KOPT-K1 (cell line): Measurements from ENCODE around the gene SPATA20.

Experiments
- H3K27ac ChIP-seq: fragments of 200-600 bp; sonication (generic); 2 replicates; pipeline ENCODE4 v1.5.1; 2016; ENCODE audit warnings: antibody characterized with exemption, mild to moderate bottlenecking, low read depth, low read length; ENCODE audit not compliant: poor library complexity, severe bottlenecking
- H3K36me3 ChIP-seq: fragments of 200-600 bp; sonication (generic); 2 replicates; pipeline ENCODE4 v1.5.1; 2017; ENCODE audit warnings: antibody characterized with exemption, mild to moderate bottlenecking, low read length, moderate library complexity; ENCODE audit not compliant: insufficient read depth
- H3K9me3 ChIP-seq: fragments of 200-600 bp; sonication (generic); 2 replicates; pipeline ENCODE4 v1.5.1; 2017; ENCODE audit warnings: antibody characterized with exemption, low read length, mild to moderate bottlenecking; ENCODE audit not compliant: insufficient read depth, poor library complexity, severe bottlenecking

Gene SPATA20

GRCh38 chr17:50514936-50515702, 31.9 kb upstream of the SPATA20 start:
- H3K27ac ChIP-seq, result no peak overlapping the region
- H3K9me3 ChIP-seq, result no peaks in the 10 kb centered on the region
- no peaks in the 10 kb centered on the region for H3K36me3 ChIP-seq

- H3K9me3 ChIP-seq, result no peaks in the 10 kb centered on the region
Measured at GRCh38 chr17:50517011-50517410, 30.0 kb upstream of the SPATA20 start.

DNA sequence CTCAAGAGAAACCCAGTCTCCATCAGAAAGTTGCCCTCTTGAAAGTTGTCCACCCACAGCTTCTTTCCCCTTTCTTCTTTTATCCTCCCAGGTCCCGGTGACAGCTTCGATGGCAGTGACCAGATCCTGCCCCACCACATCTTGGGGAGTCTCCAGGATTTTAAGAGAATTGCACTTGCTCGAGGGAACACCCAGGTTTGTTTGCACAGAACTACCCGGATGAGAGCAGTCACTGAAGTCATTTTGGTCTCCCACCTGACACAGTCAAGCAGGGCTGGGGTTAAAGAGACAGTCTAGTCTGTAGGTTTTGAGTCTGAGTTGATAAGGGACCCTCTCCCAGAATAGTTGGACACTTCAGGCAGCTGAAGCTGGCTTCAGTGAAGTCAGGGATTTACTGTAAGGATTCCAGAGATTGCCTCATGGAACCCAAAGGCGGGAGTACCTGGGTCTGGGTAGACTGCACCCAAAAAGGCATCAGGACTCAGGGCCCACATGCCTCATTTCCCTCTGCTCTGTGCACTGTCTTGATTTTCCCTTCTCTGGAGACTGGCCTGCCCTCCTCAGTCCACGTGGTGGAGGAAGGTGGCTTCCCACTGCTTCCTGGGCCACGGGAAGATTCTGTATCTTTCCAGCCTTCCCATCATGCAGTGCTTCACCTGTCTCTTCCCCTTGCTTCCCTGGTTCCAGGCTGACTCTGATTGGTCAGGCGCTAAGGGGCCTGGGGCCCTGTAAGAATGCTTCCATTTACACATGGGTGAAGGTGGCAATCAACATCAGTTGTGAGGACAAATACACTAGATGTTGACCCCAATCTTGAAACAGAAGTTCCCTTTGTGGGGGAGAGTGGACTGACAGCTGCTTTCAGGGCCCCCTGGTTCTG, 29.2 kb upstream of the SPATA20 start:
- Histone ChIP-seq H3K27ac (no peak overlapping the region), H3K9me3 (no peaks in the 10 kb centered on the region), H3K36me3 (no peaks in the 10 kb centered on the region)

More at GRCh38 chr17:50517011-50517410, 30.0 kb upstream of the SPATA20 start:
- H3K36me3 ChIP-seq, result no peaks in the 10 kb centered on the region
- H3K27ac ChIP-seq, result no peak overlapping the region

DNA sequence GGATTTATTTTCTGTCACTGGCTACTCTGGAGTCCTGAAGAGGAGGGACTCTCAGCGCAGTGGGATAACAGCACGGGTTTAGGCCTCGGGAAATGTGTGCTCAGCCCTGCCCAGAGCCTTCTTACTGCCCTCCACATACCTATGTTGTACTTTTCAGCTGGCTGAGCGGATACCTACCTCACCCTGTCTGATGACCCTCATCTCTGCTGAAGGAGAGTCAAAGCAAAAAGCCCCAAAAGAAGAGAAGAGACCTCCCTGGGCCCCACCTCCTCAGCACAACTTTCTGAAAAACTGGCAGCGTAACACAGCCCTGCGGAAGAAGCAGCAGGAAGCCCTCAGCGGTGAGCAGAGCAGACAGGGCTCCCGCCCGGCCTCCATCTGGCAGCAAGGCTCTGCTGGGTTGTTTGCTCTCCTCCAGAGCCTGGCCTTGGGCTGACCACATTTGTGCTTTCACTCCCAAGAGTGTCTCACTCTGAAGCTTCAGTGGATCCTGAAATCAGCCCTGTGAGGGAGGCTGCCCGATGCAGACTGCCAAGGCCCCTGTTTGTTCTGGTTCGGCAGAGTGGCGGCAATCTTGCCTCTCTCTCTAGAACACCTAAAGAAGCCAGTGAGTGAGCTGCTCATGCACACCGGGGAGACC, 28.5 kb upstream of the SPATA20 start:
- no peaks in the 10 kb centered on the region for H3K9me3 ChIP-seq
- no peaks in the 10 kb centered on the region for H3K36me3 ChIP-seq
- no peak overlapping the region for H3K27ac ChIP-seq

- no peaks in the 10 kb centered on the region for H3K36me3 ChIP-seq
- H3K27ac ChIP-seq, result no peak overlapping the region
- no peaks in the 10 kb centered on the region for H3K9me3 ChIP-seq
Measured at GRCh38 chr17:50519141-50519834, 27.7 kb upstream of the SPATA20 start.

- Histone ChIP-seq H3K27ac (no peak overlapping the region), H3K9me3 (no peaks in the 10 kb centered on the region), H3K36me3 (no peaks in the 10 kb centered on the region)
Measured at GRCh38 chr17:50520483-50520882, 26.5 kb upstream of the SPATA20 start.

- Histone ChIP-seq H3K27ac (no peak overlapping the region), H3K36me3 (no peaks in the 10 kb centered on the region), H3K9me3 (no peaks in the 10 kb centered on the region)
Measured at GRCh38 chr17:50521514-50521913, 25.5 kb upstream of the SPATA20 start.

DNA sequence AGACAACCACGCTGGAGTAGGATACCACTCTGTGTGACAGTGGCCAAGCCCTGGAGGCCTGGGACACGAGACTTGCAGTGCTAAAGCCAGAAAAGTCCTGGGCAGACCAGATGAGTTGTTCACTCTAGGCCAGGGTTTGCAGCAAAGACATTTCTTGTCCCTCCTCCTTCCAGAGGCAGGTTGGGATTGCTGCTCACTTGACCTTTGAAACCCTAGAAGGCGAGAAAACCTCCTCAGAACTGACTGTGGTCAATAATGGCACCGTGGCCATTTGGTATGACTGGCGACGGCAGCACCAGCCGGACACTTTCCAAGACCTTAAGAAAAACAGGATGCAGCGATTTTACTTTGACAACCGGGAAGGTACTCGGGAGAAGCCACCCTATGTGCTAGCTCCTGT, 24.2 kb upstream of the SPATA20 start:
- H3K36me3 ChIP-seq, result no peaks in the 10 kb centered on the region
- no peak overlapping the region for H3K27ac ChIP-seq

DNA sequence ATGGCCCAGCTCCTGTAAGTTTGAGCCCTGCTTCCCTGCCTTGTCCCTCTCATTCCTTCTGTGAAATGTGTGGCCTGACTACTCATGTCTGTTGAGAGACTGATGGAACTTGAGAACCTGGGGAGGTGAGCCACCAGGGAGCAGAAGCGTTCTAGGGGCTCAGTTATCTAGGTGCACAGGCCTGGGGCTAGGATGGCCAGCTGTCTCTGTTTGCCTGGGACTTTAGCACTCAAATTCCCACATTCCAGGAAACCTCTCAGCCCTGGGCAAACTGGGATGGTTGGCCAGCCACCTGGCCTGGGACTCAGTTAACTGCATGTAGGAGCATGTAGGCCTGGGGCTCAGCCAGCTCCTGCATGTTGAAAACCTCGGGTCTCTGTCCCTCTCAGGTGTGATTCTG, 23.8 kb upstream of the SPATA20 start:
- Histone ChIP-seq H3K9me3 (no peaks in the 10 kb centered on the region), H3K36me3 (no peaks in the 10 kb centered on the region), H3K27ac (no peak overlapping the region)

More for the DNA sequence above, 24.2 kb upstream of the SPATA20 start:
- no peaks in the 10 kb centered on the region for H3K9me3 ChIP-seq

DNA sequence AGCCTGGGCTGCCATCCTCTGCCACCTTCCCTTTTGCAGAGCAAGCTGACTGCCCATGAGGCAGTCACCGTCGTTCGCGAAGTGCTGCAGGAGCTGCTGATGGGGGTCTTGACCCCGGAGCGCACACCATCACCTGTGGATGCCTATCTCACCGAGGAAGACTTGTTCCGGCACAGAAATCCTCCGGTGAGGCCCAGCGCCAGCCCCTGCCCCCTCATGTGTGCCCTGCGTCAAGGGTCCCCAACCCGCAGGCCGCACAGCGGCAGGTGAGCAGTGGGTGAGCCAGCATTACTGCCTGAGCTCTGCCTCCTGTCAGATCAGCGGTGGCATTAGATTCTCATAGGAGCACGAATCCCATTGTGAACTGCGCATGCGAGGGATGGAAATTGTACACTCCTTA, 22.1 kb upstream of the SPATA20 start:
- H3K27ac ChIP-seq, result no peak overlapping the region
- H3K36me3 ChIP-seq, result no peaks in the 10 kb centered on the region
- no peaks in the 10 kb centered on the region for H3K9me3 ChIP-seq

DNA sequence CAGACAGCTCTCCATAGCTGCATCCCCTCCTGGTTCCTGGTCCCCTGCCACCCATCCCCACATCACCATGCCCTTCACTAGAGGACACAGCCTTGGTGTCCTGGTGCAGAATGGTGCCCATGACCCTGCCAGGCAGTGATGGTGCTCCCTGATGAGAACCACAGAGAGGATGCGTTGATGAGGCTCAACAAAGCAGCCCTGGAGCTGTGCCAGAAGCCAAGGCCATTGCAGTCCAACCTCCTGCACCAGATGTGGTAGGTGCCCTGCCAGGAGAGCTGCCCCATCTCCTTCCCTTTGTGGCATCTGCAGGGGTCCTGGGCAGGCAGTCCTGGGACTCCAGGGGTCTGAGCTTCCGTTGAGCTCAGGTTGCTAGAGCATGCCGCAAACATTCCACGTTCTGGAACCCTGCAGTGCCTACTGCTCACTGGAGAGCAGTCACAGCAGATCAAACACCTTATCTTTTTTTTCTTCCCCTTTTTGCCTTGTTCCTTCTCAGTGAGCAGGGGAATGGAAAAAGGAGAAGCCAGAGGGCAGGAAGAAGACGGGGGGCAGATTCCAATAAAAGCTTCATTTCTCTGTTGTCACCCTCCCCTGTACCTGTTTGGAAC, 19.7 kb upstream of the SPATA20 start:
- Histone ChIP-seq H3K36me3 (no peaks in the 10 kb centered on the region), H3K9me3 (no peaks in the 10 kb centered on the region)

DNA sequence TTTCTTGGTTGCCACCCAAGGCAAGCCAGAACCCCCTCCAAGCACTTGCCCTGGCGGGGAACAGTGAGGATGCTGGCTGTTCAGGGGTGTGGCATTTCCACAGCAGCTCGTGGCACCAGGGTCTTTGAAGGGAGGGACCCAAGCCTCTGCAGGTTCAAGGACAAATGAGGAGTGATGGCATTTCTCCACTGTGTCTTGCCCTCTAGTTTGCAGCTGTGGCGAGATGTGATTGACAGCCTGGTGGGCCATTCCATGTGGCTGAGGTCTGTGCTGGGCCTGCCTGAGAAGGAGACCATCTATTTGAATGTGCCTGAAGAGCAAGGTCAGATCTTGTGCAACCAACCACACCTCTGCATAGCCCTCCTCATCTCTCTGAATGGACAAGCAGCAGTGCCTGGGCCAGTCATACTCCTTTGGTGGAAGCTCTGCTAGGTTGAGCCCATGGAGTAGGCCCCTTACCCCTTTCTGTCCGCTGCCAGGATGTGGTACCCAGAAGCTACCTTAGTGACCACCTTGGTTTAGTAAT, 19.0 kb upstream of the SPATA20 start:
- H3K36me3 ChIP-seq, result no peaks in the 10 kb centered on the region
- no peak overlapping the region for H3K27ac ChIP-seq
- H3K9me3 ChIP-seq, result no peaks in the 10 kb centered on the region

More for the DNA sequence above, 19.7 kb upstream of the SPATA20 start:
- no peak overlapping the region for H3K27ac ChIP-seq

DNA sequence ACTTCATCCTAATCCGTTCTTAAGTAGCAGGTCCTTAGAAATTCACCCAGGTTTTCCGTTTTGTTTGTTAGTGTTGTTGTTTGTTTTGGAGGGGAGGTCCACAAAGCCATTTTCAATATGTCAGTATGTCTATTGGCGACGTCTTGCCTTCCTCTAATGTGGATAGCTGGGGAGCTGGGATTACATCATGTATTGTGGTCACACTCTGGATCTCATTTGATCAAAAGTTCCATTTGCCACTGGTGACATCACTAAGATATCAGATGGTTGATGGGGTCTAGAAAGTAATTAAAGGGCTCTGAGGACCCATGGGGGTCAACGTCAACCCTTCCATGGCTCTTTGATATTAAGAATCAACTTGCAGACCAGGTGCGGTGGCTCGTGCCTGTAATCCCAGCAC, 17.1 kb upstream of the SPATA20 start:
- no peak overlapping the region for H3K27ac ChIP-seq
- no peaks in the 10 kb centered on the region for H3K9me3 ChIP-seq
- H3K36me3 ChIP-seq, result no peaks in the 10 kb centered on the region

DNA sequence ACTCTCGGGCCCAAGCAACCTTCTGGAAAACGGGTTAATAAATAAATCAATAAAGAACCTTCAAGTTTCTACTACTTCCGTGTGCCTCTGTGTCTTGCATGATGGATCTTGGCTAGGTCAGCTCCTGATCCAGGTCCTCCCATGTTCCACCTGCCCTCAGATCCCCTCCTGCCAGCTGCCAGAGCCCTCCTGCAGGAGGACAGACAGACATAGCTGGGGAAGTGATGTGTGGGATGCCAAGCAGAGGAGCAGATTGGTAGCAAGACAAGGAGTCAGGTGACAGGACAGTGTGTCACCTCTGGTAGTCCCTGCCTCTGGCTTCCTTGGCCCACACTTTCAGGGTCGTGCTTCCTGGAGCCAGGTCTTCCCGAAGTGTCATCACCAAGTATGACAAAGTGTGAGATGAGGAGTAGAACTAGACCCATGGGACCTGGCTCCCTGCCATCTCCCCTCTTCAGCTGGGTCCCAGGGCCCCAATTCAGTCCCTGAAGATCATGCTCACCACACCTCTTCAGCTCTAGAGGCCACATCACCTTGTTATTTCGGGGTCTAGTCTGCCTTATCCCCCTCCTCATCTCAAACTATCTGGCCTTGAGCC, 15.4 kb upstream of the SPATA20 start:
- no peaks in the 10 kb centered on the region for H3K36me3 ChIP-seq
- no peaks in the 10 kb centered on the region for H3K9me3 ChIP-seq
- no peak overlapping the region for H3K27ac ChIP-seq
